Gastrocnemius medialis (tissue), 4 donors: ENCODE data around the gene SLC17A8. TPM values are rescaled to one million over a fixed set of nuclear protein-coding genes. Genes with fewer than 3 reads are reported as not detected.

Experiments used
- total RNA-seq, 4 donors: library from RNA; depleted of rRNA; stranded (reverse); fragments of >200 nt; gene quantifications; one replicate each; pipeline versions ENCODE4 v1.1.0 to v1.2.3, GENCODE V29; 2016

The SLC17A8 gene
- total RNA-seq, 4 donors from 2014 or later, result 0.31 TPM; not detected in 3

Other genes with a start within 250 kb of the SLC17A8 start
- 10 to 100 TPM; 33.6 to 71.3 (median 42.5) TPM for gene BLTP3B, start 214.2 kb upstream of the SLC17A8 start, total RNA-seq
- 10 to 100 TPM in 3 of 4 donors, 1 to 10 TPM in 1; 8.4 to 19.2 (median 16.6) TPM for gene ACTR6, start 156.3 kb upstream of the SLC17A8 start, total RNA-seq
- not detected for gene DEPDC4, start 90.0 kb upstream of the SLC17A8 start, total RNA-seq
- gene SCYL2, start 89.9 kb upstream of the SLC17A8 start, total RNA-seq, result 10 to 100 TPM; 28.9 to 44.9 (median 33.3) TPM
- gene NR1H4, start 116.8 kb downstream of the SLC17A8 start, total RNA-seq, result under 1 TPM in 1 of 4 donors, not detected in 3; 0.20 TPM
- gene GAS2L3, start 216.6 kb downstream of the SLC17A8 start, total RNA-seq, result 1 to 10 TPM in 1 of 4 donors, under 1 TPM in 3; 0.12 to 3.8 (median 0.51) TPM